Skin epidermis (tissue), 12 donors: ENCODE results near the gene GRIA4.
"Not testable (repeated sequence)": the region's sequence is repeated elsewhere in the genome, so short reads cannot be mapped to it uniquely, and the experiment has no call there.

ENCODE experiments used
- H3K27ac ChIP-seq, 21 experiments: fragments of 200-600 bp; sonication (generic) in 11 of 21; one replicate each; pipeline ENCODE4 v1.5.0; 2020; ENCODE audit warnings: mild to moderate bottlenecking in 3 of 21, inconsistent platforms in 2 of 21, moderate library complexity in 2 of 21
- H3K4me3 ChIP-seq, 7 experiments: fragments of 200-600 bp; sonication (generic) in 2 of 7; one replicate each; pipeline ENCODE4 v1.5.0; 2020; ENCODE audit warnings: inconsistent platforms in 2 of 7, mild to moderate bottlenecking in 2 of 7, moderate library complexity in 1 of 7

GRIA4 gene

DNA sequence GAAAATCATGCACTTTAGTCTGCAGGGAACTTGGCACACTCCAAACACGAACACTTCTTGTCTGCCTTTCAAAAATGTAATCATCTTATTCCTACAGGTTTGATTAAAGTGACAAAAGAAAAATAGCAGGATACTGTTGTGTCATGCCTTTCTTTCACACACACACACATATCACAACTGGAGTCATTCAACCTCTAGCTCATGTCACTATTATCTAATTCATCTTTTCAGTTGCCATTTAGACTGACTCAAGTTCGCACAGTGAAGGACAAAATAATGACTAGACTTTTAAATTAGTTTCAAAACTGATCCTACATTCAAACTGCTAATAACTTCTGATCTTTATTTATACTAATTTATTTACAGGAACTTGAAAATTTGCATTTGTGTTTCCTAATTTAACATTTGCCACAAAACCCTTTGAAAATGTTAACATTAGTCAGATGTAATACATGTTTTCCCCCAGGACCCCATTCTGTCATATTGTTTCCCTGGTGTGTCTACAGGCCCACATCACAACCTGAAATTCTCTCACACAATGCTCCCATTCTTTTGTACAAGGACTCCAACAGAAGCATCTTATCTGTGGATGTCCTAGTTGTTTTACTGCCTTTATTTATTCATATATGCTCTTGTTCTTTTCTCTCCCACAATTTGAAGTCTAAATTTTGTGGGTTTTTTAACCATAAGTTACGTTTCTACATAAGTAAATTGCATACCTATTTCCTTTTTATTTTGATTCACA lies 171.1 kb downstream of the GRIA4 start:
- Histone ChIP-seq H3K4me3 (no peak overlapping the region), H3K27ac (no peak overlapping the region)

DNA sequence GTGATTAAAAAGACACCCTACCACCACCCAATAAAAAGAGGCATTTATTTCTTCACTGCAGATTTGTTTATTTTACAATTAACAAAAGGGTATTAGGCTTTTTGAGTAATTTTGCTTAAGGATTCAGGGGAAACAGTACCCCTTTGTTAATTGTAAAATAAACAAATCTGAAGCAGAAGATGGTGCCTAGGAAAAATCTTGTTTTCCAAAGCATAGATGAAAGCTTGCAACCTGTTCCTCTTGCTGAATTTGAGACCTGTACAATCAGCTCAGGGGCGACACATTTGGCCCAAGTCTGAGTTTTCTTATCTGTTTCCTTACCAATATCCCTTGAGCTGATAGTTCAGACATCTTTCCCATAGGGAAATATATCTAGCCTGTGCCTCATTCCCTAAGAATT lies 171.9 kb downstream of the GRIA4 start:
- Histone ChIP-seq H3K4me3 (no peak overlapping the region), H3K27ac (no peak overlapping the region)

GRCh38 chr11:105783216-105783615 lies 173.3 kb downstream of the GRIA4 start:
- no peak overlapping the region for H3K27ac ChIP-seq
- no peak overlapping the region for H3K4me3 ChIP-seq

- H3K27ac ChIP-seq, H3K4me3 ChIP-seq: not testable (repeated sequence)
Measured at GRCh38 chr11:105785850-105786249, 176.0 kb downstream of the GRIA4 start.

DNA sequence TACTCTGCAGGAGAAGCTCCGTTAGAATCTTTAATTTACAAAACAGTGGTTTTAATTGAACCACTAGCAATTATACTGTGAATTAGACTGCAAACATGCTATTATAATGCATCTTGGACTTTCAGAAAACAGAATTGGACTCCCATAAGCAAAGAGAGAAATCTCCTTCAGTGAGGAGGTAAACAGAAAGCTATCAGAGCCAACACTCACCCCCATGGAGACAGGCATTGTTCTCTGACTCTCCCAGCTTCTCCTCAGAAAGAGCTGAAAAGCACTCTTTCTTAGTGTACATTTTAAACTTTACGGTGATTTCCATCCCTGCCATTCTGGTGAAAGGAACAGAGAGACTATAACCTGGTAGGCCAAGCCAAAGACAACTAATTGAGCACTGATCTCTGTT lies 176.9 kb downstream of the GRIA4 start:
- H3K4me3 ChIP-seq = no peak overlapping the region
- no peak overlapping the region for H3K27ac ChIP-seq

GRCh38 chr11:105789579-105790420 lies 179.9 kb downstream of the GRIA4 start:
- H3K27ac ChIP-seq = no peak overlapping the region
- no peak overlapping the region for H3K4me3 ChIP-seq

DNA sequence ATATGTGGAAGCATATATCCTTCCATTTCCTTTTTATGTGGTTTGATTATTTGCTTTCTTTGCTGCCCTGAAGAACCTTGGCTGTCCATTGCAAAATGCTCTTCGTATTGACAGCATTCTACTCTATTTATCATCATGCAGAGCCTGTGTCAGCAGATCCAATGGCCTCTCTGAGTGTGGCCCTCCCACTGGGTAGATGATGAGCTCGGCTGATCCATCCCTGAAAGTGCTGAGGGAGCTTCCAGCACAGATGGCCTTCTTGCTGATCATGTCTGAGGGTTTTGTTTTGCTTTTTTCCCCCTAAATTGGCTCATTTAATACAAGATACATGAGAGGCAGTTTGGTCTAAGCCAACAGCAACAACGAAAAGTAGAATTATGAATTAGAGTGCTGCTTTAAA lies 181.0 kb downstream of the GRIA4 start:
- no peak overlapping the region for H3K27ac ChIP-seq
- no peak overlapping the region for H3K4me3 ChIP-seq

DNA sequence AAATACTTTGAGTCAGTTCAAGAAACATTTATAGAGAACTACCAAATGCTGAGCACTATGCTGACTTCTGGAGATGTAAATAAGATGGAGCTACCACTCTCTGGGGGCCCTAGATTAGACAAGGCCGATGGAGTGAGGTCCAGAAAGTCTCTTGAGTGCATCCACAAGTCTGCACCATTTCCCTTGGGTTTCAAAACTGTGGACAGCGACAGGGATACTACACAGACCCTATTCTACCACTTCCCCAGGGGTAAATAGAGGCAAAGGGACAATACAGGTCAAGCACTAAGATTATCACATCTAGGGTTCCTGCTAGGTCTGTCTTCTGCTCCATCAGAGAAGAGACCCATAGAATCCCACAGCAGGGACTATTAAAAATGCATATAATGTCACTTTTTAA lies 183.2 kb downstream of the GRIA4 start:
- H3K4me3 ChIP-seq = no peak overlapping the region

GRCh38 chr11:105799263-105799662 lies 189.4 kb downstream of the GRIA4 start:
- Histone ChIP-seq H3K4me3 (no peak overlapping the region), H3K27ac (no peak overlapping the region)

More for the DNA sequence above, 183.2 kb downstream of the GRIA4 start:
- no peak overlapping the region for H3K27ac ChIP-seq

GRCh38 chr11:105799728-105800462 lies 190.0 kb downstream of the GRIA4 start:
- no peak overlapping the region for H3K4me3 ChIP-seq
- H3K27ac ChIP-seq = no peak overlapping the region

DNA sequence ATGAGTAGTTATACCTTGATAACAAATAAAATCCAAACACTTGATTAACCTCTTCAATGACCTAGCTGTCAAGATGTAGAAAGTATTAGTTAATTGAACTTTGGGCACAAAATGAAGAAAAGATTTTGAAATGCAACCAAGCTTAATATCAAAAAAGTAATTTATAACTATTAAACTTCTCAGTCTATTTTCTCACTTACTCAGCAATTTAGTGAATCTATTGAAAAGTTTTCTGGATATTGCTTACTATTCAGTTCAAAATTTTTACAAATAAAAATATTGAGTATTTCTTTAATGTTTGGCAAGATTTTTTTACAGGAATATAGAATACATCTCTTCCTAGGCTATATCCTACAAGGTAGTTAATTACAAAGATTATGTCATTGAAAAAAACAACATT lies 192.5 kb downstream of the GRIA4 start:
- Histone ChIP-seq H3K27ac (no peak overlapping the region), H3K4me3 (no peak overlapping the region)

GRCh38 chr11:105811242-105811641 lies 201.4 kb downstream of the GRIA4 start:
- no peak overlapping the region for H3K4me3 ChIP-seq
- no peak overlapping the region for H3K27ac ChIP-seq

GRCh38 chr11:105821372-105821771 lies 211.5 kb downstream of the GRIA4 start:
- Histone ChIP-seq H3K4me3 (no peak overlapping the region), H3K27ac (no peak overlapping the region)

DNA sequence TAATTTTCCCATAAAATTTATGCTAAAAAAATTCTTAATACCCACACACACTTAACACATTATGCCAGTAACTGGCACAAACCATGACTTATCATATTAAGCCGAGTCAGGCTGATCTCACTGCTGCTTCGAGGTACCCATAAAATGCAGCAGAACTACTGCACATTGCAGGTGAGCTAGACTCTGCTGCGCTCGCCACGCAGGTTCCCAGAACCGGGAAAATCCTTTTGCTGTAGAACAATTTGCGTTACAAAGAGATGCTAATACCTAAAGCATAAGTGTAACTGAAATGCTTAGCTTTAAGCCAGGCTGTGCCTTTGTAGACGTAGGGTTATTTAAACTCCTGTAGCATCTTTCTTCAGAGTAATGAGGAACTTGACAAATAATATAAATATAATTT lies 211.9 kb downstream of the GRIA4 start:
- Histone ChIP-seq H3K4me3 (no peak overlapping the region), H3K27ac (no peak overlapping the region)

DNA sequence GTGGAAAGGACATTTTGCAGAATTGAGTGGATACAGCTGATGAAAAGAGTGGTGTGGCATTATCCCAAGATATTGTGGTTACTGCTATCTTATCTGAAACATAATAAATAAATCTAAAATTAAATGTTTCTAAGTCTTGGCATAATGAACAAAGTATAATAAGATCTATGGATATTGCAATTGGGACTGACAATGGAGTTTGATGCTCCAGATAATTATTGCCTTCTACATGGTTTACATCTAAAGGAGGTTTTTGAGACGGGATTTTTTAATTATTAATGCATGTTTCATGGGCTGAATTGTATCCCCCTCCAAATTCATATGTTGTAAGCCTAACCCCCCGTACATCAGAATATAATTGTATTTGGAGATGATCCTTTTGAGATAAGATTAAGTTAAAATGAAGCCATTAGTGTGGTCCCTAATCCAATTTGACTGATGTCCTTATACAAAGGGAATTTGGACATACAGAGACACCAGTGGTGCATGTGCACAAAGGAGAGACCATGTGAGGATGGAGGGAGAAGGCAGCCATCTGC lies 213.7 kb downstream of the GRIA4 start:
- Histone ChIP-seq H3K27ac (no peak overlapping the region), H3K4me3 (no peak overlapping the region)

- H3K4me3 ChIP-seq = no peak overlapping the region
- H3K27ac ChIP-seq = no peak overlapping the region
Measured at GRCh38 chr11:105824457-105825013, 214.7 kb downstream of the GRIA4 start.

DNA sequence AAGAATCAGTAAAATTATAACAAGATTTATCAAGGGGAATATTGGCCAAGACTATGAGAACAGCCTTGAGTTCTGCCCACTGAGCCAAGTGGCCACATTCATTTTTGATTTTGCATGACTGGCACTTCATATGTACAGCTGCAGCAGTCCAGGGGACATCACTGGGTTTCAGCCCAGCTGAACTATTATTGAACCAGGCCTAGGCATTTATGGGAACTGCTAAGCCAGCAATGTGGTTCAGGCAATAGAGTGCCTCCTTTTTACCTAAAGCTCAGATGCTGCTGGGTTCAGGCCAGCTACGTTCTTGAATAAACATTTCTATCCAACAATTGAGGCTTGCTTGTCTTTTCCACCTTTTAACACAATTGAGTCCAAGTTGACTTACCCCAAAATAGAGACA lies 215.3 kb downstream of the GRIA4 start:
- Histone ChIP-seq H3K27ac (no peak overlapping the region), H3K4me3 (no peak overlapping the region)

DNA sequence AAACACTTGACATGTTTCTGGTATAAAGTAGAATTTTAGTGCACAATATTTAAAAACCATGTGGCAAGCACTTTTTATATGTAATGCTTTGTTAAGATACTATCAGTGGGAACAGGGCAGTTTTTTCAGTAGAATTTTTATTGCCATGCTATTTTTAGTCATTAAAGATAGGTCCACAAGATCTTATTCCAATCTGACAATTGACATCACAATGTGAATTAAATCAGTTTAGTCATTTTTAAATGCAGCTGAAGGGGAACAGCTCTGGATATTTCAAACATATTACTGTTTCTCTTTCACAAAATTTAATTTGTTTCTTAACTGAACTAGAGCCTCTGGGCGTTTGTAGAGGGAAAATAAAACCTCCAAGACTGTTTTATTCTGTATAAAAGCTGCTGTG lies 218.0 kb downstream of the GRIA4 start:
- Histone ChIP-seq H3K4me3 (no peak overlapping the region), H3K27ac (no peak overlapping the region)

- Histone ChIP-seq H3K27ac (no peak overlapping the region), H3K4me3 (no peak overlapping the region)
Measured at GRCh38 chr11:105829084-105829483, 219.2 kb downstream of the GRIA4 start.

DNA sequence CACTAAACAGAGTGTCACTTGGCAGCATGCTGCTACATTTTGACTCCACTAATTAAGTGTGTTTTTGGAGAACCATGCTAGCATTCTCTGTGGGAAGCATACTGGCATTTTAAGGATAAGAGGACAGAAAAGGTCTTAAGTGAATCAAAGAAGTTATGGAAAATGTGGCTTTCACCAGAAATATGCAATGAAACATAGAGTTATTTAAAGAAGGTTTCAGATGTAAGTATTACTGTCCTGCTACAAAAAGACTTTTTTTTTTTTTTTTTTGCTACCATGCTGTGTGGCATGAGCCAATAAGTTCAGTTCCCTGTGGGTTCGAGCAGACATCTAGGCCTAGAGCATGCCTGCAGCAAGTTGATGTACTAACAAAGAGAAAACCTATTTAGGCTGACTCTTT lies 224.6 kb downstream of the GRIA4 start:
- H3K4me3 ChIP-seq = no peak overlapping the region
- no peak overlapping the region for H3K27ac ChIP-seq
